ENCODE results near the gene EEF1E1.
A peak's percentile ranks its signal among the peaks of the same experiment; 100 is the strongest.

Gene EEF1E1

DNA sequence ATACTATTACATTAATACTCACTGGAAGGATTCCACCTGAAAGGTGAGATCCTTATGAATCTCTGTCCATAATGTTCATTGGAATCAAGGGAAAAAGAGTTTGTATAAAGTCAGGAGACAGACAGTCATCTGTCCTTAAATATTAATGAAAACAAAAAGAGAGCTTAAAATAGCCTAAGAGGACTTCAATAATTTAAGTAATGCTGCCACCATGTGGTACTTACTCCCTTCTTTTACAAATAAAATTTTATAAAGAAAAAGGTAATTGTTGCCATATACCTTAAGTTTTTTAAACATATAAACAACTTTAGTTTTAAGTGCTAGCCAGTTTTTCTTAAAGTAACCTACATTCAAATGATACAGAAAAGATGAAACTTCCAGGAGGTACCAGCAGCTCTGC, 43.2 kb downstream of the EEF1E1 start:
- TF ChIP-seq, protein P1, sequence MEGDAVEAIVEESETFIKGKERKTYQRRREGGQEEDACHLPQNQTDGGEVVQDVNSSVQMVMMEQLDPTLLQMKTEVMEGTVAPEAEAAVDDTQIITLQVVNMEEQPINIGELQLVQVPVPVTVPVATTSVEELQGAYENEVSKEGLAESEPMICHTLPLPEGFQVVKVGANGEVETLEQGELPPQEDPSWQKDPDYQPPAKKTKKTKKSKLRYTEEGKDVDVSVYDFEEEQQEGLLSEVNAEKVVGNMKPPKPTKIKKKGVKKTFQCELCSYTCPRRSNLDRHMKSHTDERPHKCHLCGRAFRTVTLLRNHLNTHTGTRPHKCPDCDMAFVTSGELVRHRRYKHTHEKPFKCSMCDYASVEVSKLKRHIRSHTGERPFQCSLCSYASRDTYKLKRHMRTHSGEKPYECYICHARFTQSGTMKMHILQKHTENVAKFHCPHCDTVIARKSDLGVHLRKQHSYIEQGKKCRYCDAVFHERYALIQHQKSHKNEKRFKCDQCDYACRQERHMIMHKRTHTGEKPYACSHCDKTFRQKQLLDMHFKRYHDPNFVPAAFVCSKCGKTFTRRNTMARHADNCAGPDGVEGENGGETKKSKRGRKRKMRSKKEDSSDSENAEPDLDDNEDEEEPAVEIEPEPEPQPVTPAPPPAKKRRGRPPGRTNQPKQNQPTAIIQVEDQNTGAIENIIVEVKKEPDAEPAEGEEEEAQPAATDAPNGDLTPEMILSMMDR (IDR thresholded peaks at IDR 0.05), result peak; percentile 42

DNA sequence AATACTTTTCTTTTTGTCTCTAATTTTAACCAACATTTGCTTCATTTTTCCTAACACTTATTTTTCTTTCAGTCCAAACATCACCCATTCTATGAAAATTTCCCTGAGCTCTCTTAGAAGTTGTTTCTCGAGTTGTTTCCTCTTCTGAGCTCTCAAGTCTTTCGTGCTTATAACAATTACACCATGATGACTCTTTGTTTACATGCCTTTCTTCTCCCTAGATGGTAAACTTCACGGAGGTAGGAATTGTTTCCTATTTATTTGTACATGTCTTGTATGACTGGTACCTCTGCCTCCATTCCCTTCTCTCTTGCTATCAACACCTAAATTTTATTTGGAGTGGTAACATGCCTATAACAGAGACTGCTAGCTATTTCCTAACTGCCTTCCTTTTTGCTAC, 44.6 kb downstream of the EEF1E1 start:
- TF ChIP-seq, protein P1 (IDR thresholded peaks at IDR 0.05), result no peak

DNA sequence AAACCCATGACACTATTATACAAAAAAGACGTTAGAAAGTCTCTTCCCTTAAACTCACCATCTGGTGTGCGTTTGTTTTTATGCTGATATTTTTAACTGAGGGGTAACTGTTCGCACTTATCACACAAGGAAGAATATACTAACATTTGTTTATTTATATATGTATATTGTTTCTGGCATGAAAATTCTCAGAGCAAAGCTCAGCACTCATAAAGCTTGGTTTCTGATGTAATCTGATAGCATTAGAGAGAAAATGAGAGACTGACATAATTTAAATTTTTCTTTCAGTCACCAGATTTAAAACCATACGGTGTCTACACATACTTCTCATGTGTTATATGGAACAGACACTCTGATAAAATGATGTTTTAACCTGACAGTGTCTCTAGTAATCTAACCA, 45.1 kb downstream of the EEF1E1 start:
- TF ChIP-seq, protein P1 (IDR thresholded peaks at IDR 0.05), result no peak

DNA sequence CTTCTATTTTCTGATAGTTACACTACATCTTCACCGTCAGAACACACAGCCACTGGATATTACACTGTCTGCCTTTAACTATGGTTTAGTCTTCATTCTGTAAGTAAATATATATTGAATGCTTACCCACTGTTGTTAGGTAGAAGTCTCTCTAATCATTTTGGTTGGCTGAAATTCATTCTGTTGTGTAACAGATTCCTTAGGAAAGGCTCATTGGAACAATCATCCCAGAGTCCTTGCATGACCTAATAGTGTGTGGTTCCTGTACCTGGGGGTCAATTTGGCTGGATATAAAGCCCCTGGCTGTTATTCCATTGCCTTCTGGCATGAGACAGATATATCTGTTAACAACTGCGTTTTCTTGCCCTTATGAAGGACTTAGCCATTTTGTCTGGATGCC, 48.1 kb downstream of the EEF1E1 start:
- TF ChIP-seq, protein P1 (IDR thresholded peaks at IDR 0.05), result no peak

DNA sequence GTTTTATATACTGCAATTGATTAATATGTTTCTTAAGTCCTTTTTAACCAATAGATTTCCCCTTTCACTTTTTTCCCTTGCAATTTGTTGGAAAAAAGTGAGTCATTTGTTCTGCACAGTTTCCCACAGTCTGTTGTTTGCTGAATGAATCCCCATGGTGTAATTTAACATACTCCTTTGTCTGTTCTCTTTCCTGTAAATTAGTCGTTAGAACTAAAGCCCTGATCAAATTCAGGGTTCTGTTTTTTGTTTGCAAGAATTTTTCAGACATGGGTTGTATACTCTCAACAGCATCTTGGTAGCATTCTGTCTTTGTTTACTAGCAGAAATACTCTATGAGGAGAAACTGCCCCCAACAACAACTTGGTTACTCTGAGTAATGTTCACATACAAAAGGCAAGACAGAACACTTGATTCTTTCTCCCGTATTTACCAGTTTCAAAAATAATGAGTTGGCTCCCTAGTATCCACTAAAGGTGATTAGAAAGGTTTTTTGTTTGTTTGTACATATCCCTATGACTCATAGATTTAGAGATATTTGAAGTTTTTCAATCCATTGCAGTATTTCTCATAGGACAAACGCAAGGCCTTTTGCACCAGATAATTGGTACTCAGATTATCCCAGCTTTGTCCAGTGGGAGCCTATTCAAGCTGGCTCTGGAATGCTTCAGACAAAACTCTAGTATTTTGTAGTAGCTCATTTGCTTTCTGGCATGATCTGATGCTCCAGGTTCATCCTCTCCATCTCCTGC, 54.6 kb downstream of the EEF1E1 start:
- TF ChIP-seq, protein P1 (IDR thresholded peaks at IDR 0.05), result no peak

DNA sequence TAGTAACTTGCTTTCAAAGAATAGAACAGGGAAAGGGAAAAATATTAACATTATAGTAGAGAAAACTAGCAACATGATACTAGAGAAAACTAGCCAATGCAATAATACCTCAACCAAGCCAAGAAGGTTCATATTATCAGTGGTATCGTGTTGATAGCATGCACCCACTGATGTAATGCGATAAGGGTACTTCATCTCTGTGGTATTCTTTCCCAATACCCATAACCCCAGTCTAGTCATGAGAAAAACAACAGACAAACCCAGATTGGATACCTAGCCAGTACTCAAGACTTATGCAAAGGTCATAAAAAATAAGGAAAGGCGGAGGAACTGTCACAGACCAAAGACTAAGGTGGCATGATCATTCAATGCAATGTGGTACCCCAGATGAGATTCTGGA, 59.1 kb downstream of the EEF1E1 start:
- TF ChIP-seq, protein P1 (IDR thresholded peaks at IDR 0.05), result no peak

DNA sequence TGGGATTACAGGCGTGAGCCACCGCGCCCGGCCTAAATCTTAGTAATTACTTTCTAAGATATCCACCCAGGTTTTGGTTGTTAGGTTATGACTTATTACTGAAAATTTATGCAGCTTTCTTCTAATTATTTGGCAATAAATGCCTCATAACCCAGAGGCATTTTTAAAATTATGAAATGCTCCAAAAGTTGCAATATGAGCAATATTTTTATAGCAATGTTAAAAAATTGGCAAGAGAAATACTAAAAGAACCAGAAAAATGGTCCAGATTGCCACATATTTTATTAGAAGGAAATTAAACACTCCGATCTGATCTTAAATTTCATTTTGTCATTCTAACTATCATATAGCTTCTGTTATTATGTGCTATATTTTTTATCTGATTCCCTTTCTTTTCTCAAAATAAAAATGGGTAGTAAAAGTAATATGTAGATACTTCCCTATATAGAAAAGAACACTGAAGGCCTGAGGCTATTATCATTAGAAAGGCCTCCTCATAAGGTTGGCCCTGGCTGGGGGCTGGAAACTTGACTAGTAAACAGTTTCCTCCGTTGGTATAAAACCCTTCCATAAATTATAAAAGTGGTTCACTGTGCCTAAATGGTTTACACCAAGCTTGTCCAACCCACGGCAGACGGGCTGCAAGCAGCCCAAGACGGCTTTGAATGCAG, 60.3 kb downstream of the EEF1E1 start:
- TF ChIP-seq, protein P1 (IDR thresholded peaks at IDR 0.05), result no peak
